ENCODE results near the gene TOB1. TPM values are rescaled to one million over a fixed set of nuclear protein-coding genes. Genes with fewer than 3 reads are reported as not detected.

TOB1 gene
- total RNA-seq, 3 donors from 2014 or later (not counting 1 experiment from before 2014, with no cell fraction given), result 51.1 to 123 (median 110) TPM

DNA sequence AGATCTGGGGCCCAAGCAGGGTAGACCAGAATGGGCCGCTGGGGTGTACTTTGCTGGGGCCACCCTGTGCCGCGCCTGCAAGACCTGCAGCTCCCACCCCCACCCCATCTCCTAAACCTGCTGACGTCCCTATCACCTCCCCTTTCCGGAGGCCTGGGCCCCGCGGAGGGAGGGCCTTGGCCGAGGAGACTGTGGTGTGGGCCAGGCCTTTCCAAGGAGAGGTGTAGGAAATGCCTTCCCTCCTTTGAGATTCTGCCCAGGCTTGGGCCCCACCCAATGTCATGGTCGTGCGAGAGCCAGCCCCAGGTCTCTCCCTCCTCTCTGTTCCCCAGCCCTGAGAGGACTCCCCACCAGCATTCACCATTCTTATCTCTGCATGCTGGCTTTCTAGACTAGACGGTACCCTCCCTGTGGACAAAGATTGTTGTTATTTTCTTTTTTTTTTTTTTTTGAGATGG, 34.7 kb downstream of the TOB1 start:
- ATAC-seq (no peak), DNase-seq (no peak)
- Histone ChIP-seq H3K4me3 (ENCODE audit: low read length) (no peak overlapping the region), H3K36me3 (ENCODE audit: control insufficient read depth, insufficient read depth, low read length) (no peaks in the 10 kb centered on the region), H3K27ac (ENCODE audit: low read length) (no peak overlapping the region), H3K4me1 (ENCODE audit: control insufficient read depth, insufficient read depth, low read length) (no peaks in the 10 kb centered on the region), H3K27me3 (ENCODE audit: control insufficient read depth, insufficient read depth, low read length) (no peaks in the 10 kb centered on the region), H3K9me3 (ENCODE audit: control insufficient read depth, insufficient read depth, low read length) (no peaks in the 10 kb centered on the region)
- Mint-ChIP-seq H3K9me3 (no peaks in the 10 kb centered on the region), H3K27me3 (ENCODE audit: low read depth in 2 of 2) (peaks cover 18 to 21% of the 10 kb centered on the region in 2 donors), H3K27ac (no peak overlapping the region), H3K4me3 (no peak overlapping the region), H3K4me1 (no peaks in the 10 kb centered on the region), H3K36me3 (no peaks in the 10 kb centered on the region)
- 42% methylated on average over 10 of the region's 11 CpGs for WGBS (ENCODE audit: insufficient coverage)
- TF ChIP-seq, protein P1, sequence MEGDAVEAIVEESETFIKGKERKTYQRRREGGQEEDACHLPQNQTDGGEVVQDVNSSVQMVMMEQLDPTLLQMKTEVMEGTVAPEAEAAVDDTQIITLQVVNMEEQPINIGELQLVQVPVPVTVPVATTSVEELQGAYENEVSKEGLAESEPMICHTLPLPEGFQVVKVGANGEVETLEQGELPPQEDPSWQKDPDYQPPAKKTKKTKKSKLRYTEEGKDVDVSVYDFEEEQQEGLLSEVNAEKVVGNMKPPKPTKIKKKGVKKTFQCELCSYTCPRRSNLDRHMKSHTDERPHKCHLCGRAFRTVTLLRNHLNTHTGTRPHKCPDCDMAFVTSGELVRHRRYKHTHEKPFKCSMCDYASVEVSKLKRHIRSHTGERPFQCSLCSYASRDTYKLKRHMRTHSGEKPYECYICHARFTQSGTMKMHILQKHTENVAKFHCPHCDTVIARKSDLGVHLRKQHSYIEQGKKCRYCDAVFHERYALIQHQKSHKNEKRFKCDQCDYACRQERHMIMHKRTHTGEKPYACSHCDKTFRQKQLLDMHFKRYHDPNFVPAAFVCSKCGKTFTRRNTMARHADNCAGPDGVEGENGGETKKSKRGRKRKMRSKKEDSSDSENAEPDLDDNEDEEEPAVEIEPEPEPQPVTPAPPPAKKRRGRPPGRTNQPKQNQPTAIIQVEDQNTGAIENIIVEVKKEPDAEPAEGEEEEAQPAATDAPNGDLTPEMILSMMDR (IDR thresholded peaks at IDR 0.05), result no peak
- intact Hi-C loops (cut with micrococcal nuclease), result no loop called here

DNA sequence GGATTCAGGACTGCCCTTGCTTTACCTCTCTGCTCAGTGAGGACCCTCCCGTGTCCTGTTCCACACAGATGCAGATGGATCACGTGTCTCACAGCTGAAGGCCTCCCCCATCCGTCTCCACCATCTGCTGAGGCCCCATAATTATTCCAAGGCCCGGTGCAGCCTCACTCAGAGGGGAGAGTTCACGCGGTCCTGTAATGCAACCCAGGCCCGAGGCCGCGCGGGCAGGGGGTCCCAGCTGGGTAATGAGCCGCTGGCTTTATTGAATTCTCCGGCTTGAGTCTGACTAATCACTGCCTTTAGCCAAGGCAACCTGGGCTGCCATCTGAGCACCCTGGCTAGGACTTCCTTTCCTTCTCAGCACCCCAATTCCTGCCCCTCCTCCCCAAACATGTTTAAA, 35.2 kb downstream of the TOB1 start:
- H3K27ac Mint-ChIP-seq, result no peak overlapping the region
- WGBS (ENCODE audit: insufficient coverage), result 89% methylated on average over 12 of the region's 12 CpGs
- Histone ChIP-seq H3K27ac (ENCODE audit: low read length) (no peak overlapping the region), H3K27me3 (ENCODE audit: control insufficient read depth, insufficient read depth, low read length) (no peaks in the 10 kb centered on the region), H3K36me3 (ENCODE audit: control insufficient read depth, insufficient read depth, low read length) (no peaks in the 10 kb centered on the region), H3K4me1 (ENCODE audit: control insufficient read depth, insufficient read depth, low read length) (no peaks in the 10 kb centered on the region), H3K4me3 (ENCODE audit: low read length) (no peak overlapping the region), H3K9me3 (ENCODE audit: control insufficient read depth, insufficient read depth, low read length) (no peaks in the 10 kb centered on the region)
- no peaks in the 10 kb centered on the region for H3K4me1 Mint-ChIP-seq
- ATAC-seq (no peak), DNase-seq (no peak)
- H3K36me3 Mint-ChIP-seq, result no peaks in the 10 kb centered on the region
- no peak overlapping the region for H3K4me3 Mint-ChIP-seq
- H3K27me3 Mint-ChIP-seq (ENCODE audit: low read depth in 2 of 2), result peaks cover 15 to 23% of the 10 kb centered on the region in 2 donors
- TF ChIP-seq, protein P1 (IDR thresholded peaks at IDR 0.05), result no peak
- H3K9me3 Mint-ChIP-seq, result no peaks in the 10 kb centered on the region
- intact Hi-C loops (cut with micrococcal nuclease), result no loop called here

DNA sequence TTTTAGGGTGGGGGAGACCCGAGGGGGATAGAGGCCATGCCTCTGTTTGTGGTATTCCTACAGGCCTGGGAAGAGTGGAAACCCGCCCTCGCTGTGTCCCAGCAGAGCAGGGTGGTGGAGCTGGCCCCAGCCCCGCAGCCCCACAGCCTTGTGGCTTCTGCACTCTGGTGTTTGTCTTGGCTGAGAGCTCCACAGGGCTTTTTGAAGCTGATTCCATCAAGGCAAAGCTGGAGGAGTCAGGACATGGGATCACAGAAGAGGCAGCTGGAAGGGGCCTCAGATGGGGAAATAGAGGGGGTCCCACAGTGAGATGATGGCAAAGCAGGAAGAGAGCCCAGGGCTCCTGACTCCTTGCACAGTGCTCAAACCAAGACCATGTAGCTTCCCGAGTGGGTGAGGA, 35.8 kb downstream of the TOB1 start:
- Mint-ChIP-seq H3K36me3 (no peaks in the 10 kb centered on the region), H3K4me3 (no peak overlapping the region), H3K9me3 (no peaks in the 10 kb centered on the region), H3K27ac (no peak overlapping the region), H3K4me1 (no peaks in the 10 kb centered on the region), H3K27me3 (ENCODE audit: low read depth in 2 of 2) (peaks cover 10 to 16% of the 10 kb centered on the region in 2 donors)
- no peaks in the 10 kb centered on the region for H3K27me3 ChIP-seq (ENCODE audit: control insufficient read depth, insufficient read depth, low read length)
- DNase-seq, result no peak
- H3K4me3 ChIP-seq (ENCODE audit: low read length), result no peak overlapping the region
- ATAC-seq, result no peak
- H3K4me1 ChIP-seq (ENCODE audit: control insufficient read depth, insufficient read depth, low read length), result no peaks in the 10 kb centered on the region
- no peaks in the 10 kb centered on the region for H3K9me3 ChIP-seq (ENCODE audit: control insufficient read depth, insufficient read depth, low read length)
- WGBS (ENCODE audit: insufficient coverage), result 83% methylated on average over 5 of the region's 5 CpGs
- TF ChIP-seq, protein P1 (IDR thresholded peaks at IDR 0.05), result no peak
- intact Hi-C loops (cut with micrococcal nuclease), result no loop called here
- no peaks in the 10 kb centered on the region for H3K36me3 ChIP-seq (ENCODE audit: control insufficient read depth, insufficient read depth, low read length)
- no peak overlapping the region for H3K27ac ChIP-seq (ENCODE audit: low read length)

DNA sequence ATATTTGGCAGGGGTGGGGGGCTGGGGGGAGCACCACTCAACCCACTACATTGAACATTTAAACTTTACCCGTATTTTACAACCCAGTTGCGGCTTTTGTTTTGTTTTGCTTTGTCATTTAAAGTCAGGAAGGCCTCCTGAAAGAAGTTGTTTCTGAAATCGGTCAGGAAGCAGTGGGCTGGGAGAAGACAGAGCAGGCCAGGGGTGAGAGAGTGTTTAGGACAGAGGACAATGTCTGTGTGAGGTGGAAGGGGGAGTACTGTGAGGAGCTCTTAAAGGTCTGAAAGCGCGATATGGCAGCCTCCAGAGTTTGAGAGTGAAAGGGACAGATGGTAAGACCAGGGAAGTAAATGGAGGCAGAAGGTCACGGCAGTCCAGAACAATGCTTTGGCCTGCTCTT, 36.8 kb downstream of the TOB1 start:
- H3K9me3 ChIP-seq (ENCODE audit: control insufficient read depth, insufficient read depth, low read length), result no peaks in the 10 kb centered on the region
- intact Hi-C loops (cut with micrococcal nuclease), result no loop called here
- Mint-ChIP-seq H3K4me1 (no peaks in the 10 kb centered on the region), H3K27ac (no peak overlapping the region), H3K4me3 (no peak overlapping the region), H3K36me3 (no peaks in the 10 kb centered on the region), H3K27me3 (ENCODE audit: low read depth in 2 of 2) (peaks cover 10 to 16% of the 10 kb centered on the region in 2 donors), H3K9me3 (no peaks in the 10 kb centered on the region)
- H3K27ac ChIP-seq (ENCODE audit: low read length), result no peak overlapping the region
- TF ChIP-seq, protein P1 (IDR thresholded peaks at IDR 0.05), result no peak
- H3K4me1 ChIP-seq (ENCODE audit: control insufficient read depth, insufficient read depth, low read length), result no peaks in the 10 kb centered on the region
- DNase-seq (no peak), ATAC-seq (no peak)
- no peaks in the 10 kb centered on the region for H3K27me3 ChIP-seq (ENCODE audit: control insufficient read depth, insufficient read depth, low read length)
- H3K36me3 ChIP-seq (ENCODE audit: control insufficient read depth, insufficient read depth, low read length), result no peaks in the 10 kb centered on the region
- WGBS (ENCODE audit: insufficient coverage), result 70% methylated on average over 5 of the region's 6 CpGs
- H3K4me3 ChIP-seq (ENCODE audit: low read length), result no peak overlapping the region
